ENCODE results near the gene INPP5F.

Gene INPP5F, protein sequence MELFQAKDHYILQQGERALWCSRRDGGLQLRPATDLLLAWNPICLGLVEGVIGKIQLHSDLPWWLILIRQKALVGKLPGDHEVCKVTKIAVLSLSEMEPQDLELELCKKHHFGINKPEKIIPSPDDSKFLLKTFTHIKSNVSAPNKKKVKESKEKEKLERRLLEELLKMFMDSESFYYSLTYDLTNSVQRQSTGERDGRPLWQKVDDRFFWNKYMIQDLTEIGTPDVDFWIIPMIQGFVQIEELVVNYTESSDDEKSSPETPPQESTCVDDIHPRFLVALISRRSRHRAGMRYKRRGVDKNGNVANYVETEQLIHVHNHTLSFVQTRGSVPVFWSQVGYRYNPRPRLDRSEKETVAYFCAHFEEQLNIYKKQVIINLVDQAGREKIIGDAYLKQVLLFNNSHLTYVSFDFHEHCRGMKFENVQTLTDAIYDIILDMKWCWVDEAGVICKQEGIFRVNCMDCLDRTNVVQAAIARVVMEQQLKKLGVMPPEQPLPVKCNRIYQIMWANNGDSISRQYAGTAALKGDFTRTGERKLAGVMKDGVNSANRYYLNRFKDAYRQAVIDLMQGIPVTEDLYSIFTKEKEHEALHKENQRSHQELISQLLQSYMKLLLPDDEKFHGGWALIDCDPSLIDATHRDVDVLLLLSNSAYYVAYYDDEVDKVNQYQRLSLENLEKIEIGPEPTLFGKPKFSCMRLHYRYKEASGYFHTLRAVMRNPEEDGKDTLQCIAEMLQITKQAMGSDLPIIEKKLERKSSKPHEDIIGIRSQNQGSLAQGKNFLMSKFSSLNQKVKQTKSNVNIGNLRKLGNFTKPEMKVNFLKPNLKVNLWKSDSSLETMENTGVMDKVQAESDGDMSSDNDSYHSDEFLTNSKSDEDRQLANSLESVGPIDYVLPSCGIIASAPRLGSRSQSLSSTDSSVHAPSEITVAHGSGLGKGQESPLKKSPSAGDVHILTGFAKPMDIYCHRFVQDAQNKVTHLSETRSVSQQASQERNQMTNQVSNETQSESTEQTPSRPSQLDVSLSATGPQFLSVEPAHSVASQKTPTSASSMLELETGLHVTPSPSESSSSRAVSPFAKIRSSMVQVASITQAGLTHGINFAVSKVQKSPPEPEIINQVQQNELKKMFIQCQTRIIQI

DNA sequence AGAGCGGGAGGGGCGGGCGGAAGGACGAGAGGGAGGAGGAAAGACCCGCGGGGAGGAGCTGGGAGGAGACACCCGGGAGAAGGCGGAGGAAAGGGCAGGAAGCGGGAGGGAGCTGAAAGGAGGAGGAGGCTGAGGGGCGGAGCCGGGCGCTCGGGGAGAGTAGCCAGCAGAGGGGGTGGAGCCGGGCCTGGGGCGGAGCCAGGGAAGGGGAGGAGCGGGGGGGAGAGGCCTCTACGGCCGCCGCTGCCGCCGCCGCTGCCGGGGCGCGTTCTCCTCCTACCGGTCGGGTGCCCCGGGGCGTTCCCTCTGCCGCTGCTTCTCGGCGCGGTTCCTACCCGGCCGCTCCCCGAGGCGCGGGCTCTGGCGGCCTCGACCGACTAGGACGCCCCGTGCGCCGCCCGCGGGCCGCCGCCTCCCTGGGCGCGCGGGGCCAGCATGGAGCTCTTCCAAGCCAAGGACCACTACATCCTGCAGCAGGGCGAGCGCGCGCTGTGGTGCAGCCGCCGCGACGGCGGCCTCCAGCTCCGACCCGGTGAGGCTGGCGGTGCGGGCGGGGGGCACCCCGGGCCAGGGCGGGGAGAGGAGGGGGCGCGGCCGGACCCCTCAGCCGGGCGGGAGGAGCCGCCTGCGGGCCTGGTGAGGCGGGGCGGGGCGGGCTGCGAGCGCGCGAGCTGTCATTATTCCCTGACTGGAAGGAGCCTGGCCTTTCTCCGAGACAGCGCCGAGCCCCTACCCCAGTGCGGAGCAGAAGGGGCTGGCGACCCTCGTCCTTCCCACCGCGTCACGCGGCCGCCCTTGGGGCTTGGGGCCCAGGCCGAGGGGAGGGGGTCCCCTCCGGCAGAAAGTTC is at the start of gene INPP5F:
INPP5F (plus strand) TSS at position 223 of the 848 bp plus-strand sequence; CDS start at position 436, 213 bp downstream.
- peak; percentile 99 for DNase-seq

DNA sequence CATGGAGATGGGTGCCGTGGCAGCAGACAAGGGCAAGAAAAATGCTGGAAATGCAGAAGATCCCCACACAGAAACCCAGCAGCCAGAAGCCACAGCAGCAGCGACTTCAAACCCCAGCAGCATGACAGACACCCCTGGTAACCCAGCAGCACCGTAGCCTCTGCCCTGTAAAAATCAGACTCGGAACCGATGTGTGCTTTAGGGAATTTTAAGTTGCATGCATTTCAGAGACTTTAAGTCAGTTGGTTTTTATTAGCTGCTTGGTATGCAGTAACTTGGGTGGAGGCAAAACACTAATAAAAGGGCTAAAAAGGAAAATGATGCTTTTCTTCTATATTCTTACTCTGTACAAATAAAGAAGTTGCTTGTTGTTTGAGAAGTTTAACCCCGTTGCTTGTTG is 48.7 kb upstream of the INPP5F start:
- DNase-seq, result no peak

DNA sequence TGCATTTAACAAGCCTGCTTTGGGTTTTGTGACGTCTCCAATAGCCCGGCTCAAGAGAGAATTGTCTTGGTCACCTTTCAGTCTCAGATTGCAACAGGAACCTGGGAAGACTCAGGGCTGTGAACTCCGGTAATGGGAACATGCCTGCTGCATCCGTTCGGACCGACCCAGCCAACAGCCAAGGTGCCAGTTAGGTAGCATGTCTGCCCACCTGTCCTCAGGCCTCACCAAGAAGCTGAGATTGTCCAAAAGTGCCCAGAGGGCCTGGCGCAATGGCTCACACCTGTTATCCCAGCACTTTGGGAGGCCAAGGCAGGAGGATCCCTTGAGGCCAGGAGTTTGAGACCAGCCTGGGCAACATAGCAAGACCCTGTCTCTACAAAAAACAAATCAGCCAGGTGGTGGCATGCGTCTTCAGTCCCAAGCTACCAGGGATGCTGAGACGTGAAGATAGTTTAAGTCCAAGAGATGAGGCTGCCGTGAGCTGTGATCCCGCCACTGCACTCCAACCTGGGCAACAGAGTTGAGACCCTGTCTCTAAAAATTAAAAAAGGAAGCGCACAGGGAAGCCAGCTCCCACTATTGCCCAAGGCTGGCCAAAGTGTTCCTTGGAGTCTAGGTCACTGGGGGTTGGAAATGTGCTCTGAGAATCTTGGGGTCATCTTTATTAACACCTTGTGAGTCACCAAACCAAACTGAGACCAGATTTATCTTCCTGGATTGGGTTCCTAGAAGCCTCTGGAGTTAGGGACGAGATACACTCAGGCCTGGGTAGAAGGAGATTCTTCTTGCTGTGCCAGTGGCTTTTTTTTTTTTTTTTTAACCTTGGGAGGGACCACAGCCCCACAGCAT is 47.7 kb upstream of the INPP5F start:
- DNase-seq, result no peak

DNA sequence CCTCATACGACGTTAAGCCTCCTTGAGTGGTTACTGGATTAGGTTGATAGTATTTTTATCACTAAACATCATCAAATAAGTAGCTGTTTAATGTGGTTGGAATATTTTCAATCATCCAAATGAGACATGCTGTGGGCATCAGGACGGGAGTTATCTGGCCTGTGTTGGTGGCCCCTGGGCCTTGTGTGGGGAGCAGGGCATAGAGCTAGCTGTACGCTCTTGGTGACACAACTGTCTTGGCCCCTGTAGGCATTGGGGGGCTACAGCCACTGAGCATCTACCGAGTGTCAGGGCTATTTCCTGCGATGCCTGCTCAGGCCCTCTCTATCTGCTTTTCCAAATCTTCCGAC is 46.4 kb upstream of the INPP5F start:
- DNase-seq, result no peak

DNA sequence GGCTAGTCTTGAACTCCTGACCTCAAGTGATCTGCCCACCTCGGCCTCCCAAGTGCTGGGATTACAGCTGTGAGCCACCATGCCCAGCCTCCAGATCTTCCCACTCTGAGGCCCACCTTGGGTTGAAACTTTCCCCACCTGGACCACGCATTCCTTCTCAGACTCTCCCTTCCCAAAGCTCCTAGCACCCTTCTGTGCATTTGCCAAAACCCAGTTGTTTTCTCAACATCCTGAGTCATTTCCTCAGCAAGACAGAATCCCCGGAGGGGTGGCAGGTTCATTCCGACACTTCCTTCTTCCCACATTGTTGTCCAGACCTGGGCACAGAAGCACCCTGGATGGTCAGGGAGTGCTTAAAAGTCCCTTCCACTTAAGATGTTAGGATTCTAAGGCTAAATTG is 45.8 kb upstream of the INPP5F start:
- DNase-seq, result no peak

DNA sequence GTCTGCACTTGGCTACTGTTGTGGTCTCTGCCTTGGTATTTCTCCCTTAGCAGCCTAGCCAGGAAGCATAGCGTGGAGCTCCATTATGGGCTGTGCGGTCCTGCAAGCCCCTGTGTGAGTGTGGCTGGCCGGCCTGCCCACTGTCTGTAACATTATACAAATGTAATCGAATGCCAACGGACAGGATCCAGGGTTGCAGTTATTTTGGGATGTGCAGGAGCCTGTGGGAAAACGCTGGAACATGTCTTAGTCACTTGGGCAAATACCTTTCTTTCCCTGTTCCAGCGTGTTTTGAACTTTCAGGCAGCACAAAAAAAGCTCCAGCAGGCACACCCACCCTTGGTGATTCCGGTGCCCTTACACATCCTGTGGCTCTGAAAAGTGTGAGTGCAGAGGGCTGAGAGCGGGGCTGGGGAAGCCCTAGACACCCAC is 45.2 kb upstream of the INPP5F start:
- DNase-seq, result no peak

DNA sequence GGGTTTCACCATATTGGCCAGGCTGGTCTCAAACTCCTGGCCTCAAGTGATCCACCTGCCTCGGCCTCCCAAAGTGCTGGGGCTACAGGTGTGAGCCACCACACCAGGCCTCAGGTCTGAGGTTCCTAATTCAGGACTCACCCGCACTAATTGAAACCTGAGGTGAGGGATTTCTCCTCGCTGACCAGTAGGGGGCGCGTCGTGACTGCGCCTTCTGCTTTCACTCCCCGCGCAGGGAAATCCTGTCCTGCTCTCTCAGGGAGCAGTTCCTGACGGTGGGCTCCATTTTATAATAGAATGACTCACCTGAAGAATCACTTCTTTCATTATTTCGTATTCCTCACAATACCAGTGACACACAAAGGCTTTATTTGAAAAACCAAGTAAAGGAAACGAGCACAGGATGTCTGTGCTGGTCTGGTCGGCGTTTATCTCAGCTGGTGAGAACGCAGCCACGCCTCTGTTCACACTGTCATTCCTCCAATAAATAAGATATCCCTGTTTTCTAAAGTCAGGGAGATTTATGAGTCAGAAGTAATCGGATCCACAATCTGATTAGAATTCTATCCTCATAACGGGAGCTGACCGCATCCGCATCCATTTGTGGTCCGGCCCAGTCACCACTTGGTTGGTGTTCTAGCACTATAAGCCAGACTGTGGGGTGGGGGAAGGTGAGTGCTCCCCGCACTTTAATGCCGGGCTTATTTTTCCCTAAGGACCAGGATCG is 39.2 kb upstream of the INPP5F start:
- peak; percentile 85 for DNase-seq

DNA sequence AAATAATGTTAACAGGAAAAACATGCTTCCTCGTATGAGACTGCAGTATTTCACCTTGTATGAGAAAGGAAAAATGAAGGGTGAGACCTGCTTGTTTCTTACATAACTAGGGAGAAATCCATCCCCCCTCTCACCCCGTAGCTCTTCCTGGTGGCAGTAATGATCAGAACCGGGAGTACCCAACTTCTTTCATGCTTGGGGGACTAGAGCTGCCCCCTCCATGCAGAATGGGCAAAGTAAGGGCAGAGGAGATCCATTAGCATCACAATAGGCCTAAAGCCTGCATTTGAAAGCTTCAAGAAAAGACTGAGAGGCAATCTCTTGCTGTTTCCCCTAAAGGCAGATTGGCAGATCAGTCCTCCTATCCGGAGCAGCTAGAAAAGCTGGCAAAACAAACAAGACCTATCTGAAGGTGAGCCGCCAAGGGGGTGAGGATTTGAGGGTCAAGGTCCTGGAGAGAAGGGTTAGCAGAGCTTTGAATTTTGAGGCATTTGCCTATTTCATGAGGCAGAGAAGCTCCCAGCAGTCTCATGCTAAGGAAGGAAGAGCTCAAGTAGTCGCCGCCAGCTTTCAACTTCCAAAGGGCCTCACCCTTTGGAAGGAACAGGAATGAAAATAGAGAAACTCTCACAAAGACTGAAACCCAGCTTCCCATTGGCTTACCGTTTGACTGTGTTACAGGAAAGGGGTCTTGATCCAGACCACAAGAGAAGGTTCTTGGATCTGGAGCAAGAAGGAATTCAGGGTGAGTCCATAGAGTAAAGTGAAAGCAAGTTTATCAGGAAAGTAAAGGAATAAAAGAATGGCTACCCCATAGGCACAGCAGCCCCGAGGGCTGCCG is 38.4 kb upstream of the INPP5F start:
- DNase-seq, result no peak

DNA sequence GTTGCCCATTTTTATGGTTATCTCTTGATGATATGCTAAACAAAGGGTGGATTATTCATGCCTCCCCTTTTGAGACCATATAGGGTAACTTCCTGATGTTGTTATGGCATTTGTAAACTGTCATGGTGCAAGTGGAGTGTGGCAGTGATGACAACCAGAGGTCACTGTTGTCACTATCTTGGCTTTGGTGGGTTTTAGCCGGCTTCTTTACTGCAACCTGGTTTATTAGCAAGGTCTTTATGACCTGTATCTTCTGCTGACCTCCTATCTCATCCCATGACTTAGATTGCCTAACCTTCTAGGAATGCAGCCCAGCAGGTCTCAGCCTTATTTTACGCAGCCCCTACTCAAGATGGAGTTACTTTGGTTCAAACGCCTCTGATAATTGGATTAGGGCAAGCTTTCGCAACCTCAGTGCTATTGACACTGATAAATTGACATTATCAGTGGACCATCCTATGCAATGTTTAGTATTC is 37.8 kb upstream of the INPP5F start:
- no peak for DNase-seq

DNA sequence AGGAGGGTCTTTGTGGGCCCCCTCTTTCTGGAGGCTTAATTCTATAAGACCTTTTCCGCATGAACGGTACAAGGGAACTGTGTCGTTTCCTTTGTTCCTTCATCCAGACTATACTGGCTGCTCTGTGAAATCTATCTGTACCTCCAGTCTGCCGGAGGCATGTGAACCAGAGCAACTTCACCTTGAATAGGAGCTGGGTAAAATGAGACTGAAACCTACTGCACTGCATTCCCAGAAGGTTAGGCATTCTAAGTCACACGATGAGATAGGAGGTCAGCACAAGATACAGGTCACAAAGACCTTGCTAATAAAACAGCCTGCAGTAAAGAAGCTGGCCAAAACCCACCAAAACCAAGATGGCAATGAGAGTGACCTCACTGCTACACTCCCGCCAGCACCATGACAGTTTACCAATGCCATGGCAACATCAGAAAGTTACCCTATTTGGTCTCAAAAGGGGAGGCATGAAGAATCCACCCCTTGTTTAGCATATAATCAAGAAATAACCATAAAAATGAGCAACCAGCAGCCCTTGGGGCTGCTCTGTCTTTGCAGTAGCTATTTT is 36.8 kb upstream of the INPP5F start:
- no peak for DNase-seq

DNA sequence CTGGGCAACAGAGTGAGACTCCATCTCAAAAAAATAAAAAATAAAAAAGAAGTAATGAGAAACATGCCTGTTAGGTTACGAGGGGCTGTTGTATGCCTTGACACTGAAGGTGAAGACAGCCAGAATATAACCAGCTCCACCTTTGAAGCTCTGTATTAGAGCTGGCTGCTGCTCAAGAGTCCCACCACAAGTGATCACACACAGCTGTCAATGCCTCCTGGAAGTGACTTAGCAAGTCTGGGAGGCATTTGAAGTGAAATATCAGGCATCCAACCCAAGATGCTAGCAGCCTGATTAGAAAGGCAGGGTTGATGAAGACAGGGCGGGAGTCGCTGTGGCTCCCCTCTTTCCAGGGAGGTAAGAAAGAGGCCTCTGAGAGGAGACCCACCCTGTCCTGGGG is 34.1 kb upstream of the INPP5F start:
- DNase-seq, result no peak

DNA sequence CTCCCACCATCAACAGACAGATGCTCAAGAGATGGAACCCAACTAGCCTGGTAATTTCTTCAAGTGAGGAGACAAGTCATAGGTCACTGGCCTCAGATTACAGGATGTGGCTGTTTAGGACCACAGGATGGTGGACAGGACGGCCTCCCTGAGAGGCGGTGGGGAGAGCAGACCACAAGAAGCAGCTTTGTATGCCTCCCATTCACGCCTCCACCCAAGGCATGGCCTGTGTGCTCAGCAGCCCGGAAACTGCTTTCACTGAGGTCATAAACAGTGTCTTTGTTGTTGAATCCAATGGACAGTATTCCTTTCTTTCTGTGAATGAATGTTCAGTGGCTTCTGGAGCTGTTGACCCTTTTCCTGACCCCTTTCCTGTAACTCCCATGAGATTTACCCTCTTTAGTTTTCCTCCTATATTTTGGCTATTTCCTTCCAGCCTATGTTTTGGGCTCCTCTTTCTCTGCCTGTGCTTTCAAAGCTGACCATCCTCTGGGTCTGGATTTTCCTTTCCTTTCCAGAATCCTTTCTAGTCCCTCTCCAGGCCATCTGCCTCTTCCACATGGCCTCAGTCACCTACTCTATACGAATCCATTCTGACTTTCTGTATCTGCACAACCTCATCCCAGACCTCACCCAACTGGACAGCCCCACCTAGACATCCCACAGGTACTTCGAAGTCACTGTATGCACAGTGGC is 32.4 kb upstream of the INPP5F start:
- DNase-seq, result no peak

DNA sequence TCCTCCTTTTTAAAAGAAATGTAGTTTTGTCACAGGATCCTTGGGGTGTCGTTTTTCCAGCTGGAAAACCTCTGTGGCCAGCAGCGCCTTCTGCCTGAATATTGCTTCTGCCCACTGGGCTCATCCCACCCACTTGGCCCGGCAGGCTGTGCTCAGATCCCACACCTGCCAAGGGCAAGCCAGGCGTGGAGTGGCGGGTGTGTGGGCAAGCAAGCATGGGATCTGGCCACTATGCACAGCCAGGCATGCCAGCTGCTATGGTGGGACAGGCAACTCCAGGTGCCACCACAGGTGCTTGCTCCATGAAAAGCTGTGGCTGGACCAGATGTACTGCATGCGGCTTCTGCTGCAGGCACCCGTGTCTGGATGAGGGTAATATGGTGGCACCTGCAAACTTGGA is 31.2 kb upstream of the INPP5F start:
- DNase-seq, result no peak

DNA sequence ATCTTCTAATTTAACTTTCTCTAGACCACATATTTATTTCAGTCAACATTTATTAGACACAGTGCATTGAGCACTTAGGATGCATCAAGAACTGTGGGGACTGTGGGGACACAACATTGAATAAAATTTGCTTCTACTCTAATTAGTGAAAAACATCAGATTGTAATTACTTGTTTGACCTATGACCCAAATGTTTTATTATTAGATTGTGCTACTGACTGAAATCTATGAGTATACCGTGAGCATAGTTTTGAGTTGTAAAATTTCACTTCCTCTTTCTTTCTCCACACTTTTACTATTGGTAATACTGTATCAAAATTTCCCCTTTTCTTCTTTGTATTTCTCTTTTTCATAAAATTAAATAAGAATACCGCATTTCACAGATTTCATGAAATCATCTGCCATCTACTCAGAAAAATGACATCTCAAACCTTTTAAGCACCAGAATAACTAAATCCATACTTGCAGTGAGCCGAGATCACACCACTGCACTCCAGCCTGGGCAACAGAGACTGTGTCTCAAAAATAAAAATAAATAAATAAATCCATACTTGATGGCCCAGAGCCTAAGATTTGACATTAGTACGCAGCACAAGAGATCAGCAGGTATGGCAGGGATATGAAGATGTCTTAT is 25.4 kb upstream of the INPP5F start:
- no peak for DNase-seq

DNA sequence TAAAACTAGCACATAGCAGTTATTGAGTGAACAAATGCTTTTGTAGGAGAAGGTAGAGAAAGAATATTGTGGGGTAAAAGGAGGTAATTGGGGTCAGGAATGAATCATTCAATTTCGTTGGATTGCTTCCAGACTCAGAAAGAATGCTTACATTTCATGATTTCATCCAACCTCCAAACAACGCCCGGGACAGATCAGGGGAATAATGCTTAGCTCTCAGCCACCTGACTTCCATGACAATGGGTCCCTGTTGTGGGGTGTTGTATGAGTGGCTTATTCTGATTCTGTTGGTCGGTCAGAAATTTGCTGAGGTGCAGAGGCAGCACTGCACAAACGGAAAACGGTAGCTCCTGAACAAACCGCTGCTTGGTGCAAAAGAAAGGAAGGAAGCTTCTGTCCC is 24.0 kb upstream of the INPP5F start:
- no peak for DNase-seq

DNA sequence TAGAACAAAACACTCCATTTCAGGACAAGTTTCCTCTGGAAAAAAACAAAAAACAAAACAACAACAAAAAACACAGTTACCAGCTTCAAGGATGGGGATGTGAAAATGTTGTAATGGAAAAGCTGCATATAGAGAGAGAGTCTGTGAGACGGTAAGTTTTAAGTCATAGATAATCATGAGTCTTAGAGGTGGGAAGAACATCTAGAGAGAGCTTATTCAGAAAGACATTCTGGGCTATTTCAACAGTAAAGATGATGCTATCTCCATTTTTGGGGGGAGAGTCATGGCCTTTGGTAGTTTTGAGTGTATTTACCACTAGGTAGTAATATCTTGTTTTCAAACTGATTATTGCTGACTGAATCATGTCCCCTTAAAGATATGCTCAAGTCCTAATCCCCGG is 23.3 kb upstream of the INPP5F start:
- DNase-seq, result no peak

DNA sequence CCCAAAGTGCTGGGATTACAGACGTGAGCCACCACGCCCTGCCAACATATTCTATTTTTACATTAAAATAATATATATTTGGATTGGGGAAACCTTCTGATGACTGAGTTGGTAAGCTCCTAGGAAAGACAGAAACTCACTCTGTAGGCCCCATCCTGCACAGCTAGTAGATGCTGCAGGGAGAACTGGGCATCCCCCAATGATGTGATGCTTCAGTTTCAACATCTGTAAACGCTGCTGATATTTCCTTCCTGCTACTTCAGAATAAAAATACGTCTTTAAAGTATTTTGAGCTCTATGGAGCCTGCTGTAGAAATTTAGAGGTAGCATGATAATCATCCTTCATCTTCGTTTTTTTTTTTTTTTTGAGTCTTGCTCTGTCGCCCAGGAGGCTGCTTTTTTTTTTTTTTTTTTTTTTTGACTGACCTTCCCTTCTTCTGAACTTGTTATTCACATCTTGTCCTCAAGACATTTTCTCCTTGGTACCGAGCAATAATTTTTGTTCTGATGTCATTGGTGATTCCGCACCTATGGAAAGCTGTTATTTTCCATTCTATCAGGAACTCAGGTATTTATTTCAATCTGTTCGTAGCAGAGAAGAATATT is 21.8 kb upstream of the INPP5F start:
- DNase-seq, result no peak

DNA sequence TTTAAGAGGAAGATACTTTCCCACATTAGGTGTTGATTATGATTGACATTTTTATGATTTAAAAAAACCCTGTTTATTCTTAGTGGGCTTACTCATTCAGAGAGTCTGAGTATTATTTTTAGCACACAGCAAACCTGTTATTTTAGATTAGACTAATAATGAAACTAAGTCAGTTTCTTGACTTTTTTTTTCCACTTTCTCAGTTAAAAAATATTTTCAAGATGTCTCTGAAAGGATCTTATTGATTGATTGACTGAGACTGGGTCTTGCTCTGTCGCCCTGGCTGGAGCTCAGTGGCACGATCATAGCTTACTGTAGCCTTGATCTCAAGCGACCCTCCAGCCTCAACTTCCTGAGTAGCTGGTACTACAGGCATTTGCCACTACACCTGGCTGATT is 20.4 kb upstream of the INPP5F start:
- no peak for DNase-seq
